PC-3 (cell line): ENCODE results near the gene JAM2. TPM values are rescaled to one million over a fixed set of nuclear protein-coding genes. Genes with fewer than 3 reads are reported as not detected.

ENCODE experiments used
- ATAC-seq: fragments of 200-7000 bp; cut with Tn5 transposase; 2 replicates; pipeline ENCODE4 v1.9.1; 2020; ENCODE audit warnings: mild to moderate bottlenecking, moderate library complexity
- BruUV-seq: library from RNA; stranded (reverse); fragments of 400-500 nt; replicated peaks from 2 replicates; lab custom pipeline; 2021; lab: Mats Ljungman, UMichigan
- CTCF ChIA-PET: fragments of 300-600 bp; sonication (Branson Sonifier 250); formaldehyde crosslinking; loops from one replicate; lab custom pipeline; 2022; ENCODE audit warnings: antibody characterized with exemption; lab: Charles Lee
- POLR2A ChIA-PET: fragments of 300-600 bp; sonication (Branson Sonifier 250); formaldehyde crosslinking; loops from one replicate; lab custom pipeline; 2022; ENCODE audit warnings: antibody characterized with exemption; ENCODE audit not compliant: unreplicated experiment; lab: Charles Lee
- DNase-seq: peaks from one replicate; pipeline ENCODE4 v3.0.0-alpha.2; 2015
- H2AFZ ChIP-seq: fragments of 300-600 bp; sonication (generic); 2 replicates; pipeline ENCODE4 v1.6.0; 2016; ENCODE audit warnings: antibody characterized with exemption, low read length
- H3F3A ChIP-seq: fragments of 300-600 bp; sonication (generic); one replicate; pipeline ENCODE4 v1.6.0; 2017; ENCODE audit warnings: antibody characterized with exemption, low read length, control low read depth, mild to moderate bottlenecking; ENCODE audit not compliant: unreplicated experiment
- H3K27ac ChIP-seq: fragments of 300-600 bp; sonication (generic); 2 replicates; pipeline ENCODE4 v1.5.1; 2016; ENCODE audit warnings: mild to moderate bottlenecking, low read length
- H3K27me3 ChIP-seq: fragments of 300-600 bp; sonication (generic); 2 replicates; pipeline ENCODE4 v1.6.1; 2016; ENCODE audit warnings: low read length, mixed read lengths
- H3K36me3 ChIP-seq: fragments of 300-600 bp; sonication (generic); 2 replicates; pipeline ENCODE4 v1.6.1; 2016; ENCODE audit warnings: low read depth, mixed run types, low read length, mixed read lengths
- H3K4me1 ChIP-seq: fragments of 300-600 bp; sonication (generic); 2 replicates; pipeline ENCODE4 v1.5.1; 2016; ENCODE audit warnings: low read length; ENCODE audit not compliant: insufficient read depth
- H3K4me2 ChIP-seq: fragments of 300-600 bp; sonication (generic); 2 replicates; pipeline ENCODE4 v1.6.0; 2016; ENCODE audit warnings: low read length
- H3K4me3 ChIP-seq: fragments of 300-600 bp; sonication (generic); 2 replicates; pipeline ENCODE4 v1.5.1; 2016; ENCODE audit warnings: mild to moderate bottlenecking, low read length, mixed read lengths
- H3K79me2 ChIP-seq: fragments of 300-600 bp; sonication (generic); 2 replicates; pipeline ENCODE4 v1.6.1; 2017; ENCODE audit warnings: low read length, mixed read lengths
- H3K9ac ChIP-seq: fragments of 300-600 bp; sonication (generic); 2 replicates; pipeline ENCODE4 v1.6.0; 2016; ENCODE audit warnings: mild to moderate bottlenecking, low read length
- H3K9me2 ChIP-seq: fragments of 300-600 bp; sonication (generic); replicated peaks from 2 replicates; pipeline ENCODE4 v1.6.1; 2016; ENCODE audit warnings: mixed run types, low read length, mixed read lengths
- H3K9me3 ChIP-seq: fragments of 300-600 bp; sonication (generic); 2 replicates; pipeline ENCODE4 v1.6.1; 2016; ENCODE audit warnings: low read length, mixed read lengths
- H4K20me1 ChIP-seq: fragments of 300-600 bp; sonication (generic); 2 replicates; pipeline ENCODE4 v1.6.1; 2016; ENCODE audit warnings: low read length, mixed read lengths
- CTCF ChIP-seq: fragments of 300-600 bp; sonication (generic); conservative IDR thresholded peaks from 2 replicates; pipeline ENCODE4 v1.5.1; 2017; ENCODE audit warnings: antibody characterized with exemption, low read depth, mild to moderate bottlenecking, low read length
- EZH2 ChIP-seq: fragments of 300-600 bp; sonication (generic); IDR thresholded peaks from one replicate; pipeline ENCODE4 v1.6.1; 2017; ENCODE audit warnings: antibody characterized with exemption, mild to moderate bottlenecking, low read length; ENCODE audit not compliant: unreplicated experiment
- EZH2phosphoT487 ChIP-seq: fragments of 300-600 bp; sonication (generic); IDR thresholded peaks from 2 replicates; pipeline ENCODE4 v1.6.1; 2018; ENCODE audit warnings: mild to moderate bottlenecking, antibody characterized with exemption, low read length, borderline replicate concordance
- intact Hi-C: fragments of 100-400 bp; cut with micrococcal nuclease; formaldehyde crosslinking; loops from 2 replicates; pipeline ENCODE4 v1.9.0; 2023
- total RNA-seq: library from RNA; depleted of rRNA; stranded (reverse); fragments of >200 nt; gene quantifications from 2 replicates; pipeline ENCODE4 v1.2.3, GENCODE V29; 2014

The JAM2 gene
- total RNA-seq, 1 experiment from 2014 or later, result not detected

- Histone ChIP-seq H3K9me3 (no peaks in the 10 kb centered on the region), H3F3A (no peaks in the 10 kb centered on the region), H3K9me2 (no peaks in the 10 kb centered on the region), H3K27ac (no peak overlapping the region), H4K20me1 (no peaks in the 10 kb centered on the region), H3K4me3 (no peak overlapping the region), H3K27me3 (no peaks in the 10 kb centered on the region), H3K4me1 (no peaks in the 10 kb centered on the region; the same call in 1 of the 2 replicates), H2AFZ (no peak overlapping the region), H3K9ac (no peak overlapping the region), H3K36me3 (peaks cover 8% of the 10 kb centered on the region; the same call in 1 of the 2 replicates), H3K79me2 (no peaks in the 10 kb centered on the region), H3K4me2 (no peak overlapping the region)
- ChIA-PET POLR2A (no interaction called here), CTCF (no interaction called here)
- intact Hi-C loops, result no loop called here
- no peak for TF ChIP-seq EZH2phosphoT487
- BruUV-seq, result no TSS peak
- peak; percentile 29 for DNase-seq
- peak; percentile 90 for ATAC-seq
Observed at GRCh38 chr21:25717491-25718147, 78.6 kb downstream of the JAM2 start.

- TF ChIP-seq EZH2, result no peak
- no peak for TF ChIP-seq EZH2phosphoT487
- TF ChIP-seq CTCF, result no peak
- H3F3A ChIP-seq, result no peaks in the 10 kb centered on the region
- no peaks in the 10 kb centered on the region for H3K9me3 ChIP-seq
- CTCF ChIA-PET, result no interaction called here
- no peaks in the 10 kb centered on the region; the same call in 1 of the 2 replicates for H3K4me1 ChIP-seq
- H3K4me2 ChIP-seq, result no peak overlapping the region
- H3K79me2 ChIP-seq, result no peaks in the 10 kb centered on the region
- ATAC-seq (no peak), DNase-seq (no peak)
- POLR2A ChIA-PET, result no interaction called here
- no peak overlapping the region for H2AFZ ChIP-seq
- H3K27ac ChIP-seq, result no peak overlapping the region
- peaks cover 44% of the 10 kb centered on the region for H3K36me3 ChIP-seq
- H3K27me3 ChIP-seq, result no peaks in the 10 kb centered on the region
- H4K20me1 ChIP-seq, result no peaks in the 10 kb centered on the region
- no peak overlapping the region for H3K4me3 ChIP-seq
- intact Hi-C loops, result no loop called here
- H3K9ac ChIP-seq, result no peak overlapping the region
- H3K9me2 ChIP-seq, result no peaks in the 10 kb centered on the region
- BruUV-seq, result no TSS peak
Observed at GRCh38 chr21:25721987-25722386, 82.9 kb downstream of the JAM2 start.

- no peak for DNase-seq
- H3K79me2 ChIP-seq, result no peaks in the 10 kb centered on the region
- no peaks in the 10 kb centered on the region for H4K20me1 ChIP-seq
- peaks cover 47% of the 10 kb centered on the region for H3K36me3 ChIP-seq
- CTCF ChIA-PET, result no interaction called here
- no peak overlapping the region for H3K9ac ChIP-seq
- no peaks in the 10 kb centered on the region for H3F3A ChIP-seq
- no peak overlapping the region for H3K4me3 ChIP-seq
- no peaks in the 10 kb centered on the region for H3K27me3 ChIP-seq
- no peaks in the 10 kb centered on the region for H3K9me3 ChIP-seq
- POLR2A ChIA-PET, result no interaction called here
- no peaks in the 10 kb centered on the region for H3K9me2 ChIP-seq
- intact Hi-C loops, result no loop called here
- ATAC-seq, result no peak
- no peaks in the 10 kb centered on the region for H3K4me1 ChIP-seq
- BruUV-seq, result no TSS peak
- no peak overlapping the region for H2AFZ ChIP-seq
- no peak overlapping the region for H3K27ac ChIP-seq
- H3K4me2 ChIP-seq, result no peak overlapping the region
- no peak for TF ChIP-seq EZH2phosphoT487
- TF ChIP-seq EZH2, result no peak
- no peak for TF ChIP-seq CTCF
Observed at GRCh38 chr21:25722631-25723030, 83.6 kb downstream of the JAM2 start.
